ENCODE results near the gene GNGT2.

GRCh38 chr17:49201481-49201927, 8.9 kb downstream of the GNGT2 start:
- TF ChIP-seq CTCF (optimal IDR thresholded peaks at IDR 0.05 in 1 of 3, IDR thresholded peaks at IDR 0.05 in 1 of 3, conservative IDR thresholded peaks at IDR 0.05 in 1 of 3; ENCODE audit: extremely low read depth in 1 of 3, insufficient read depth in 2 of 3, low read length in 3 of 3): no peak
- TF ChIP-seq EZH2 (IDR thresholded peaks at IDR 0.05; ENCODE audit: low read length): no peak
